Pancreas (tissue), 10 donors: ENCODE data around the gene ZNF343. TPM values are rescaled to one million over a fixed set of nuclear protein-coding genes. Genes with fewer than 3 reads are reported as not detected.

Source experiments
- ATAC-seq, 4 donors: fragments of 200-7000 bp; cut with Tn5 transposase; one replicate each; pipeline versions ENCODE4 v1.8.0 to v1.9.1; 2020; ENCODE audit warnings: mild to moderate bottlenecking in 4 of 4, moderate library complexity in 4 of 4
- DNase-seq, 6 donors: peaks; one replicate each; pipeline ENCODE4 v3.0.0-alpha.2; 2020
- FAIRE-seq: peaks from 2 replicates; lab custom pipeline; 2012; peaks lifted over from hg19 to GRCh38; lab: Jason Lieb, UNC
- H3K27ac ChIP-seq, 4 donors: fragments of 200-600 bp; sonication (generic); 1 replicate in 3 of 4; 2 replicates in 1 of 4; pipeline versions ENCODE4 v1.5.0 to v1.8.0; 2020
- H3K27me3 ChIP-seq, 4 donors: fragments of 200-600 bp; one replicate each; pipeline ENCODE4 v1.8.0; 2021
- H3K36me3 ChIP-seq, 3 donors: fragments of 200-600 bp; sonication (generic) in 1 of 3; one replicate each; pipeline versions ENCODE4 v1.5.0 to v1.8.0; 2020 to 2021
- H3K4me1 ChIP-seq, 3 donors: fragments of 200-600 bp; one replicate each; pipeline ENCODE4 v1.8.0; 2021
- H3K4me3 ChIP-seq, 4 donors: fragments of 200-600 bp; sonication (generic) in 2 of 4; one replicate each; pipeline versions ENCODE4 v1.5.0 to v1.8.0; 2020 to 2021
- H3K9me3 ChIP-seq, 4 donors: fragments of 200-600 bp; one replicate each; pipeline ENCODE4 v1.8.0; 2021
- CTCF ChIP-seq, 4 donors: fragments of 200-600 bp; sonication (generic) in 3 of 4; IDR thresholded peaks; one replicate each; pipeline versions ENCODE4 v1.5.0 to v1.8.0; 2021; ENCODE audit warnings: antibody characterized with exemption in 4 of 4
- WGBS, 2 donors: extraction: QIAGEN DNeasy Blood & Tissue Kit; methylation state at CpG; one replicate each; pipeline ENCODE4 v1.1.7; 2013; 5-methylcytosine and 5-hydroxymethylcytosine counted together
- intact Hi-C, 3 donors: fragments of 100-400 bp; cut with DNase I; formaldehyde crosslinking; loops; one replicate each; pipeline versions ENCODE4 v1.11.1 to v1.14.2; 2022
- polyA plus RNA-seq, 2 donors: library from polyadenylated mRNA; stranded (reverse); fragments of 200-250 nt; gene quantifications; one replicate each; pipeline ENCODE4 v1.2.3, GENCODE V29; 2013
- total RNA-seq, 6 donors: library from RNA; stranded (reverse); fragmentation: NEBNext Ultra II Directional in 4 of 6; extraction: Animal tissue kit (Norgen Biotek cat#: 25700) in 4 of 6; gene quantifications; one replicate each; pipeline versions ENCODE4 v1.2.1 to v1.2.4, GENCODE V29; 2021 to 2023
- donor health status: healthy with polysubstance abuse.
- donor health status: DM: no; HTN: no; CAD: no; lungs with moderate emphysema.
- donor health status: DM: no; HTN: no; CAD: no.
- donor health status: control.
- donor health status: control.
- donor health status: Bipolar disorder and iron deficiency.
- donor health status: DM: yes; HTN: yes; CAD: no.
- donor health status: DM: no; HTN: no; CAD: no.
- donor health status: DM: no; HTN: no; CAD: no.
- donor health status: DM: yes; HTN: yes; CAD: no.

The ZNF343 gene
- total and polyA plus RNA-seq, 8 donors, result 3.2 to 7.4 (median 4.7) TPM

GRCh38 chr20:2449386-2449785, 59.3 kb downstream of the ZNF343 start:
- Histone ChIP-seq H3K27ac (no peak overlapping the region), H3K4me1 (no peaks in the 10 kb centered on the region), H3K9me3 (no peaks in the 10 kb centered on the region), H3K36me3 (no peaks in the 10 kb centered on the region), H3K4me3 (no peak overlapping the region), H3K27me3 (no peaks in the 10 kb centered on the region)
- no peak for FAIRE-seq
- intact Hi-C loops, result no loop called here
- 92 to 94% methylated on average over 1 of the region's 1 CpG for WGBS, 2 donors
- DNase-seq, result no peak
- no peak for ATAC-seq
- TF ChIP-seq CTCF (IDR thresholded peaks at IDR 0.05), result no peak

GRCh38 chr20:2446845-2447244, 61.9 kb downstream of the ZNF343 start:
- intact Hi-C loops, result no loop called here
- no peak for DNase-seq

More at GRCh38 chr20:2446845-2447244, 61.9 kb downstream of the ZNF343 start:
- FAIRE-seq (no peak), ATAC-seq (no peak)
- H3K27me3 ChIP-seq, result no peaks in the 10 kb centered on the region
- TF ChIP-seq CTCF (IDR thresholded peaks at IDR 0.05), result no peak
- H3K4me1 ChIP-seq, result no peaks in the 10 kb centered on the region
- WGBS, 2 donors, result 67 to 71% methylated on average over 4 of the region's 4 CpGs
- no peak overlapping the region for H3K4me3 ChIP-seq
- no peaks in the 10 kb centered on the region for H3K36me3 ChIP-seq
- no peak overlapping the region for H3K27ac ChIP-seq
- no peaks in the 10 kb centered on the region for H3K9me3 ChIP-seq

Other genes with a start within 250 kb of the ZNF343 start
- gene TGM3, start 212.9 kb downstream of the ZNF343 start, total RNA-seq, result under 1 TPM in 3 of 6 donors, not detected in 3; 0.06 to 0.31 (median 0.09) TPM
- under 1 TPM; 0.34 to 0.40 TPM for gene TGM3, start 212.9 kb downstream of the ZNF343 start, polyA plus RNA-seq
- not detected for gene TGM6, start 128.0 kb downstream of the ZNF343 start, total RNA-seq
- not detected for gene TGM6, start 128.0 kb downstream of the ZNF343 start, polyA plus RNA-seq
- gene SNRPB, start 38.1 kb downstream of the ZNF343 start, total RNA-seq, result 10 to 100 TPM; 18.4 to 54.5 (median 46.2) TPM
- gene SNRPB, start 38.1 kb downstream of the ZNF343 start, polyA plus RNA-seq, result 10 to 100 TPM; 48.8 to 87.2 TPM
- under 1 TPM in 3 of 6 donors, not detected in 3; 0.06 to 0.17 (median 0.09) TPM for gene TMC2, start 27.7 kb upstream of the ZNF343 start, total RNA-seq
- gene TMC2, start 27.7 kb upstream of the ZNF343 start, polyA plus RNA-seq, result under 1 TPM; 0.02 to 0.19 TPM
- 10 to 100 TPM; 36.2 to 83.1 (median 60.1) TPM for gene NOP56, start 143.7 kb upstream of the ZNF343 start, total RNA-seq
- 100 to 1,000 TPM; 124 to 204 TPM for gene NOP56, start 143.7 kb upstream of the ZNF343 start, polyA plus RNA-seq
- gene IDH3B, start 155.3 kb upstream of the ZNF343 start, total RNA-seq, result 10 to 100 TPM; 27.3 to 41.3 (median 31.3) TPM
- 10 to 100 TPM; 51.2 to 83.3 TPM for gene IDH3B, start 155.3 kb upstream of the ZNF343 start, polyA plus RNA-seq
- 10 to 100 TPM in 2 of 6 donors, 1 to 10 TPM in 4; 6.8 to 16.4 (median 8.1) TPM for gene EBF4, start 183.9 kb upstream of the ZNF343 start, total RNA-seq
- gene EBF4, start 183.9 kb upstream of the ZNF343 start, polyA plus RNA-seq, result 10 to 100 TPM; 22.9 to 25.3 TPM